ENCODE results near the gene RPL37. TPM values are rescaled to one million over a fixed set of nuclear protein-coding genes. Genes with fewer than 3 reads are reported as not detected.

RPL37 gene
- total RNA-seq, 1 donor from 2014 or later: 721 TPM

- no peak overlapping the region for H3K27ac Mint-ChIP-seq (ENCODE audit: unreplicated experiment)
- H3K27me3 Mint-ChIP-seq (ENCODE audit: low read depth): no peaks in the 10 kb centered on the region
- TF ChIP-seq, protein P1, sequence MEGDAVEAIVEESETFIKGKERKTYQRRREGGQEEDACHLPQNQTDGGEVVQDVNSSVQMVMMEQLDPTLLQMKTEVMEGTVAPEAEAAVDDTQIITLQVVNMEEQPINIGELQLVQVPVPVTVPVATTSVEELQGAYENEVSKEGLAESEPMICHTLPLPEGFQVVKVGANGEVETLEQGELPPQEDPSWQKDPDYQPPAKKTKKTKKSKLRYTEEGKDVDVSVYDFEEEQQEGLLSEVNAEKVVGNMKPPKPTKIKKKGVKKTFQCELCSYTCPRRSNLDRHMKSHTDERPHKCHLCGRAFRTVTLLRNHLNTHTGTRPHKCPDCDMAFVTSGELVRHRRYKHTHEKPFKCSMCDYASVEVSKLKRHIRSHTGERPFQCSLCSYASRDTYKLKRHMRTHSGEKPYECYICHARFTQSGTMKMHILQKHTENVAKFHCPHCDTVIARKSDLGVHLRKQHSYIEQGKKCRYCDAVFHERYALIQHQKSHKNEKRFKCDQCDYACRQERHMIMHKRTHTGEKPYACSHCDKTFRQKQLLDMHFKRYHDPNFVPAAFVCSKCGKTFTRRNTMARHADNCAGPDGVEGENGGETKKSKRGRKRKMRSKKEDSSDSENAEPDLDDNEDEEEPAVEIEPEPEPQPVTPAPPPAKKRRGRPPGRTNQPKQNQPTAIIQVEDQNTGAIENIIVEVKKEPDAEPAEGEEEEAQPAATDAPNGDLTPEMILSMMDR (IDR thresholded peaks at IDR 0.05): no peak
- peaks cover 2% of the 10 kb centered on the region for H3K36me3 Mint-ChIP-seq (ENCODE audit: low read depth)
- no peak overlapping the region for H3K4me3 Mint-ChIP-seq (ENCODE audit: unreplicated experiment)
- no peak for DNase-seq (ENCODE audit: low spot score)
- H3K4me1 Mint-ChIP-seq (ENCODE audit: low read depth): no peaks in the 10 kb centered on the region
- peaks cover 21% of the 10 kb centered on the region for H3K9me3 Mint-ChIP-seq (ENCODE audit: low read depth)
These were observed 25.7 kb upstream of the RPL37 start for GRCh38 chr5:40860711-40861110.

DNA sequence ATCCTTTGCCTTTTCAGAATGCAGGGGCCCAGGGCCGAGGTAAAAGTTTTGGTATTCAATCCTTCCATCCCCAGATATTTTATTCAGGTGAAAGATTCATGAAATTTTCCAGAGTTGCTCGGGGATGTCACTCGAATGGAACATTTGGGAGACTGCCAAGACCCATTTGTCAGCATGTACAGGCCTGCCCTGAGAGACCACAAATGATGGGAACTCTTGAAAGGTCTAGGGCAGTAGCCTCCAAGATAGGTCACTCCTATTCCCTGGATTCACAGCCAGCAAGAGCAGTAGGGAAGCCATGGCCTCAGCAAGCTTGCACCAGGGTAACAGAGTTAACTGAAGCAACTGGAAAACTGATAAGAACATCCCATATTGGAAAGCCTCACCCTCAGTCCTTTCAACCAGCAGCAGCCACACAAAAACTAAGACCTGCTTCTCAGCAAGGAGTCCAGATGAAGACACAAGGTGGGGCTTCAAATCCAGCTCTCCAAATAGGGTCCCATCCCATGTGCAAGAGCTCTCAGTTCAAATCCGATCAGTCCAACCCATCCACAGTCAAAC lies 18.7 kb upstream of the RPL37 start:
- no peak overlapping the region for H3K27ac Mint-ChIP-seq (ENCODE audit: unreplicated experiment)
- no peaks in the 10 kb centered on the region for H3K36me3 Mint-ChIP-seq (ENCODE audit: low read depth)
- H3K4me3 Mint-ChIP-seq (ENCODE audit: unreplicated experiment): no peak overlapping the region
- H3K4me1 Mint-ChIP-seq (ENCODE audit: low read depth): no peaks in the 10 kb centered on the region
- H3K27me3 Mint-ChIP-seq (ENCODE audit: low read depth): peaks cover 4% of the 10 kb centered on the region
- DNase-seq (ENCODE audit: low spot score): no peak
- TF ChIP-seq, protein P1 (IDR thresholded peaks at IDR 0.05): no peak
- no peaks in the 10 kb centered on the region for H3K9me3 Mint-ChIP-seq (ENCODE audit: low read depth)

DNA sequence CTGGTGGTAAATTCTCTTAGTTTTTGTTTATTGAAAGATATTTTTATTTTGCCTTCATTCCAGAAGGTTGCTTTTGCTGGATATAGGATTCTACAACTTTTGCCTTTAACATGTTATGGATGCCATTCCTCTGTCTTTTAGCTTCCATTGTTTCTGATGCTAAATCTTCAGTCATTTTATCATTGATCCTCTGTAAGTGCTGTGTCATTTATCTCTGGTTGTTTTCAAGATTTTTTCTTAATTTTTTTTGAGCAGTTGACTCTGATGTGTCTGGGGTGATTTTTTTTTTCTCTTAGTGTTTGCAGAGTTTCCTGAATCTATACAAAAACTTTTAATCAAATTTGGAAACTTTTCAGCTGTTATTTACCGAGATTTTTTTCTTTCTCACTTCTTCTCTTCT lies 12.5 kb upstream of the RPL37 start:
- no peaks in the 10 kb centered on the region for H3K4me1 Mint-ChIP-seq (ENCODE audit: low read depth)
- no peaks in the 10 kb centered on the region for H3K36me3 Mint-ChIP-seq (ENCODE audit: low read depth)
- TF ChIP-seq, protein P1 (IDR thresholded peaks at IDR 0.05): no peak
- H3K27me3 Mint-ChIP-seq (ENCODE audit: low read depth): peaks cover 30% of the 10 kb centered on the region
- H3K9me3 Mint-ChIP-seq (ENCODE audit: low read depth): no peaks in the 10 kb centered on the region
- H3K27ac Mint-ChIP-seq (ENCODE audit: unreplicated experiment): no peak overlapping the region
- no peak for DNase-seq (ENCODE audit: low spot score)
- no peak overlapping the region for H3K4me3 Mint-ChIP-seq (ENCODE audit: unreplicated experiment)

- H3K4me1 Mint-ChIP-seq (ENCODE audit: low read depth): peaks cover 5% of the 10 kb centered on the region
- H3K36me3 Mint-ChIP-seq (ENCODE audit: low read depth): no peaks in the 10 kb centered on the region
- no peak overlapping the region for H3K4me3 Mint-ChIP-seq (ENCODE audit: unreplicated experiment)
- peaks cover 38% of the 10 kb centered on the region for H3K27me3 Mint-ChIP-seq (ENCODE audit: low read depth)
- no peak for DNase-seq (ENCODE audit: low spot score)
- H3K9me3 Mint-ChIP-seq (ENCODE audit: low read depth): no peaks in the 10 kb centered on the region
- H3K27ac Mint-ChIP-seq (ENCODE audit: unreplicated experiment): no peak overlapping the region
- TF ChIP-seq, protein P1 (IDR thresholded peaks at IDR 0.05): no peak
These were observed 11.3 kb upstream of the RPL37 start for GRCh38 chr5:40846371-40846770.

DNA sequence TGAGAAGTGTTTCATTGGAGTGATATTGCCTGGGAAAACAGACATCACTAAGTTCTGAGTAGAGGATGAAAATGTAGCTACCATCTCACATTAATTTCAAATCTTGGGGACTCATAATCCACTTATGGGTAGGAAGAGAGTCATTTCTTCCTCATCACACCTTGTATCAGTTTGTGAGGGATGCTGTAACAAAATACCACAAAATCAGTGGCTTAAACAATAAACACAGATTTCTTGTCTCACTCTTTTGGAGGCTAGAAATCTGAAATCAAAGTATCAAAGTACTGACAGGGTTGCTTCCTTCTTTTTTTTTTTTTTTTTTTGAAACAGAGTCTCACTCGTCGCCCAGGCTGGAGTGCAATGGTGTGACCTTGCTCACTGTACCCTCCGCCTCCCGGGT lies 9.5 kb upstream of the RPL37 start:
- peaks cover 6% of the 10 kb centered on the region for H3K4me1 Mint-ChIP-seq (ENCODE audit: low read depth)
- TF ChIP-seq, protein P1 (IDR thresholded peaks at IDR 0.05): no peak
- no peak overlapping the region for H3K27ac Mint-ChIP-seq (ENCODE audit: unreplicated experiment)
- H3K4me3 Mint-ChIP-seq (ENCODE audit: unreplicated experiment): no peak overlapping the region
- H3K27me3 Mint-ChIP-seq (ENCODE audit: low read depth): peaks cover 47% of the 10 kb centered on the region
- no peaks in the 10 kb centered on the region for H3K36me3 Mint-ChIP-seq (ENCODE audit: low read depth)
- H3K9me3 Mint-ChIP-seq (ENCODE audit: low read depth): no peaks in the 10 kb centered on the region
- no peak for DNase-seq (ENCODE audit: low spot score)
